Loucy (cell line): Measurements from ENCODE around the gene ARFIP2.

ENCODE experiments used
- CTCF ChIP-seq: fragments of 200-600 bp; sonication (generic); conservative IDR thresholded peaks from 2 replicates; pipeline ENCODE4 v1.5.1; 2014; ENCODE audit warnings: mild to moderate bottlenecking, antibody characterized with exemption, low read length
- EZH2phosphoT487 ChIP-seq: fragments of 200-600 bp; IDR thresholded peaks from 2 replicates; pipeline ENCODE4 v1.6.1; 2018; ENCODE audit warnings: antibody characterized with exemption, mild to moderate bottlenecking, moderate library complexity, borderline replicate concordance

DNA sequence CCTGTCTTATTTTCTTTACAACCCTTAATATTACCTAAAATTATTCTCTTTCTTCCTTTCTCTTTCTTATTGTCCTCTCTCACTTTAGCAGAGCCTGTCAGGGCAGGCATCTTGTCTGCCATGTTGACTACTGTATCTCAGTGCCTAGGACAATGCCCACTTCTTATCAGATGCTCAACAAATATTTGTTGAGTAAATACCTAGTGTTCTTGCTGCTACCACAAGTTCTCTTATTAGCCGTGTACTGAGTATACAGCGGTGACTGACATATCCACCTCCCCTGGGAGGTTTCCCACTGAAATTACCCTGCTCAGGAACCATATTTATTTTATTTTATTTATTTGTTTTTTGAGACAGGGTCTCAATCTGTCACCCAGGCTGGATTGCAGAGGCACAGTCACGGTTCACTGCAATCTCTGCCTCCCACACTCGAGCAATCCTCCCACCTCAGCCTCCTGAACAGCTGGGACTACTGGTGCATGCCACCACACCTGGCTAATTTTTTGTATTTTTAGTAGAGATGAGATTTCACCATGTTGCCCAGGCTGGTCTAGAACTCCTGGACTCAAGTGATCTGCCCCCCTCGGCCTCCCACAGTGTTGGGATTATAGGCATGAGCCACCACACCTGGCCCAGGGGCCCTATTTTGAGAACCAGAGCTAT lies 47.0 kb downstream of the ARFIP2 start:
- TF ChIP-seq CTCF (no peak), EZH2phosphoT487 (no peak)
